Breast epithelium (tissue), 3 donors: ENCODE data around the gene GARRE1.

Experiments used
- CTCF ChIP-seq, 3 donors: fragments of 450-650 bp; IDR thresholded peaks; one replicate each; pipeline ENCODE4 v1.5.1; 2016 to 2017; ENCODE audit warnings: antibody characterized with exemption in 3 of 3, mild to moderate bottlenecking in 3 of 3, moderate library complexity in 3 of 3
- POLR2A ChIP-seq: fragments of 450-650 bp; IDR thresholded peaks from one replicate; pipeline ENCODE4 v1.6.1; 2016; ENCODE audit warnings: antibody characterized with exemption, mild to moderate bottlenecking, moderate library complexity

- TF ChIP-seq POLR2A: no peak
- TF ChIP-seq CTCF (IDR thresholded peaks at IDR 0.05): no peak
Observed at GRCh38 chr19:34228762-34229161, 25.6 kb upstream of the GARRE1 start.
